Keratinocyte (primary cell): ENCODE measurements around the gene STK11.

Experiments
- EZH2 ChIP-seq: IDR thresholded peaks from one replicate; pipeline ENCODE4 v1.6.1; 2012; ENCODE audit warnings: inconsistent platforms, mild to moderate bottlenecking, low read length, moderate library complexity
- TF ChIP-seq, protein P1 (sequence below), 3 experiments: IDR thresholded peaks in 1 of 3; conservative IDR thresholded peaks in 1 of 3; optimal IDR thresholded peaks in 1 of 3; 2 replicates in 2 of 3; 3 replicates in 1 of 3; pipeline versions ENCODE3 to v1.5.1; 2011; ENCODE audit warnings: low read length in 3 of 3, mild to moderate bottlenecking in 3 of 3, moderate library complexity in 2 of 3, control low read depth in 1 of 3, inconsistent platforms in 1 of 3; ENCODE audit not compliant: insufficient read depth in 2 of 3; ENCODE audit errors: extremely low read depth in 1 of 3

DNA sequence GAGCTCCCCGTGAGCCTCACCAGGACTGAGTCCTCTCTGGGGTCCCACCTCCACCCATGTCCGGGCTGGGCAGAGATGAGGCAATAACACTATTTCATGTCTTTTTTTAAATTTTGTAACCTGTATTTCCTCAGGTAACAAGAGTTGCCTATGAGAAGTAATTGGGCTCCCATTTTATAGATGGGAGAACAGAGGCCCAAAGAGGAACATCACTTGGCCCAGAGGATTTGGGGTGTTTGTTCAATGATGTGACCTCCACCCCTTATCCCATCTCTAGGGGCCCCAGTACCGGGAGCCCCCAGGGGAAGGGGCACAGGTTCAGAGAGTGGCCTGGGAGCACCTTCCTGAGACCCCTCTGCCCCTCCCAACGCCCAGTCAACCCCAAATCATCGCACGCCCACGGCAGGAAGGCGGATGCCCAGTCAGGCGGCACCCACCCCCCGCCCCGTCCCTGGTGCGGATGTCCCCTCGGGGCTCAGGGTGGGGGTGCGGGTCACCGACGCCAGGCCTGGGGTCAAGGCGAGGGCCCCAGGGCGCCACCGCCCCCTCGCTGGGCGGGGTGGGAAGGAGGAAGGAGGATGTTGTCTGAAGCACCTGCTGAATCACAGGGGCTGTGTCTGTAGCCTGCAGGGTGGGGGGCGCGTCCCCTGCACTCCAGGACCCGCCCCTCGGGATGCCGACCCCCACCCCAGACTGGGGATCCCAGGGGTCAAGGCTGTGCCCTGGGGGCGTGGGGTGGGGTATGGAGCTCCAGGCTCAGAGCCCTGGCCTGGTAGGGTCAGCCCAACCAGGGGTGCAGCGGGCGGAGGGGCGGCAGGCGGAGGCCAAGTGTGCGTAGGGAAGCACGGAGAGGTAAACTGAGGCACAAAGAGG is 54.5 kb downstream of the STK11 start:
- TF ChIP-seq, protein P1, sequence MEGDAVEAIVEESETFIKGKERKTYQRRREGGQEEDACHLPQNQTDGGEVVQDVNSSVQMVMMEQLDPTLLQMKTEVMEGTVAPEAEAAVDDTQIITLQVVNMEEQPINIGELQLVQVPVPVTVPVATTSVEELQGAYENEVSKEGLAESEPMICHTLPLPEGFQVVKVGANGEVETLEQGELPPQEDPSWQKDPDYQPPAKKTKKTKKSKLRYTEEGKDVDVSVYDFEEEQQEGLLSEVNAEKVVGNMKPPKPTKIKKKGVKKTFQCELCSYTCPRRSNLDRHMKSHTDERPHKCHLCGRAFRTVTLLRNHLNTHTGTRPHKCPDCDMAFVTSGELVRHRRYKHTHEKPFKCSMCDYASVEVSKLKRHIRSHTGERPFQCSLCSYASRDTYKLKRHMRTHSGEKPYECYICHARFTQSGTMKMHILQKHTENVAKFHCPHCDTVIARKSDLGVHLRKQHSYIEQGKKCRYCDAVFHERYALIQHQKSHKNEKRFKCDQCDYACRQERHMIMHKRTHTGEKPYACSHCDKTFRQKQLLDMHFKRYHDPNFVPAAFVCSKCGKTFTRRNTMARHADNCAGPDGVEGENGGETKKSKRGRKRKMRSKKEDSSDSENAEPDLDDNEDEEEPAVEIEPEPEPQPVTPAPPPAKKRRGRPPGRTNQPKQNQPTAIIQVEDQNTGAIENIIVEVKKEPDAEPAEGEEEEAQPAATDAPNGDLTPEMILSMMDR (optimal IDR thresholded peaks at IDR 0.05 in 1 of 3, IDR thresholded peaks at IDR 0.05 in 1 of 3, conservative IDR thresholded peaks at IDR 0.05 in 1 of 3; ENCODE audit: extremely low read depth in 1 of 3, insufficient read depth in 2 of 3, low read length in 3 of 3) = no peak
- TF ChIP-seq EZH2 = no peak
